Nephron (organoid): Measurements from ENCODE around the gene ADPRS.

Experiments used
- H3K27ac Mint-ChIP-seq, 3 experiments: 2 replicates each; pipeline ENCODE4 v1.8.0; 2020; ENCODE audit warnings: mixed read lengths in 3 of 3, mild to moderate bottlenecking in 2 of 3, moderate library complexity in 1 of 3
- H3K27me3 Mint-ChIP-seq: 2 replicates; pipeline ENCODE4 v1.8.0; 2021; ENCODE audit warnings: low read depth, mild to moderate bottlenecking, moderate library complexity, mixed read lengths
- H3K36me3 Mint-ChIP-seq: 2 replicates; pipeline ENCODE4 v1.8.0; 2020; ENCODE audit warnings: low read depth, mixed read lengths
- H3K4me1 Mint-ChIP-seq: 2 replicates; pipeline ENCODE4 v1.8.0; 2020; ENCODE audit warnings: mixed read lengths
- H3K4me3 Mint-ChIP-seq, 3 experiments: 2 replicates each; pipeline ENCODE4 v1.8.0; 2020; ENCODE audit warnings: mild to moderate bottlenecking in 3 of 3, mixed read lengths in 3 of 3, moderate library complexity in 2 of 3
- H3K9me3 Mint-ChIP-seq: 2 replicates; pipeline ENCODE4 v1.8.0; 2020; ENCODE audit warnings: mixed read lengths
- TF ChIP-seq, protein P1 (sequence below), 3 experiments: fragments of 200-600 bp; sonication (generic); IDR thresholded peaks; one replicate each; pipeline ENCODE4 v1.5.0; 2021; ENCODE audit warnings: antibody characterized with exemption in 3 of 3; ENCODE audit not compliant: unreplicated experiment in 3 of 3

Gene ADPRS

DNA sequence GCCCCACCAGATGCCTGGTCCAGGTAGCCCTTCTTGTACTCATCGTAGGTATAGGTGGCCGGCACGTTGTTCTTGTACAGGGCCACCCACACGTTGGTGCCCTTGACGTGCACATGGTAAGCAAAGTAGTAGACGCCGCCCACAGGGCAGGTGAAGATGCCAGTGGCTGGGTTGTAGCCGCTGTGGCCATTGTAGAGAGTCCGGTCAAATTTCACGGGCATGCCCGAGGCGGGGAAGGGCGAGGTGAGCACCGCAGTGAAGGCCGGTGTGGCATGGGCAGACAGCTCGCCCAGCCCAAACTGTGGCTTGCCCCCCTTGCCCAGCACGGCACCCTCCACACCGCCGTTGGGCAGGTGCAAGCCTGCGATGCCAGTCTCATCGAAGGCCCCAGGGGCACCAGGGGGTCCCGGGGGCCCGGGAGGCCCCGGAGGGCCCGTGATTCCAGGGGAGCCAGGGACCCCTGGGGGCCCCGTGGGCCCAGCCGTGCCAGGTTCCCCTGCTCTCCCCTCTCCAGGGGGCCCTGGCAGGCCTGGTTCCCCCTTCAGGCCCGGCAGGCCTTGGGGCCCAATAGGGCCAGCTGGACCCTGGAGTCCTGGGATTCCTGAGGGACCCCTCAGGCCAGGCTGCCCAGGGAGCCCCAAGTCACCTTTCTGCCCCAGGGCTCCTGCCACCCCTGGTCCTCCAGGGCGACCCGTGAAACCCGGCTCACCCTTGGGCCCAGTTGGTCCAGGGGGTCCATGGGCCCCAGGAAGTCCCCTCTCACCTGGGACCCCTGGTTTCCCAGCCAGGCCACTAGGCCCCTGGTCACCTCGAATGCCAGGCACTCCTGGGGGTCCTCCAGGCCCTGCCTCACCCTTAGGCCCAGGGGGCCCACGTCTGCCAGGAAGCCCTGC, 9.2 kb downstream of the ADPRS start:
- no peak overlapping the region for H3K4me3 Mint-ChIP-seq
- peak overlapping the region in 1 of 3 experiments; percentile 48 for H3K27ac Mint-ChIP-seq
- H3K36me3 Mint-ChIP-seq: peaks cover 11% of the 10 kb centered on the region

DNA sequence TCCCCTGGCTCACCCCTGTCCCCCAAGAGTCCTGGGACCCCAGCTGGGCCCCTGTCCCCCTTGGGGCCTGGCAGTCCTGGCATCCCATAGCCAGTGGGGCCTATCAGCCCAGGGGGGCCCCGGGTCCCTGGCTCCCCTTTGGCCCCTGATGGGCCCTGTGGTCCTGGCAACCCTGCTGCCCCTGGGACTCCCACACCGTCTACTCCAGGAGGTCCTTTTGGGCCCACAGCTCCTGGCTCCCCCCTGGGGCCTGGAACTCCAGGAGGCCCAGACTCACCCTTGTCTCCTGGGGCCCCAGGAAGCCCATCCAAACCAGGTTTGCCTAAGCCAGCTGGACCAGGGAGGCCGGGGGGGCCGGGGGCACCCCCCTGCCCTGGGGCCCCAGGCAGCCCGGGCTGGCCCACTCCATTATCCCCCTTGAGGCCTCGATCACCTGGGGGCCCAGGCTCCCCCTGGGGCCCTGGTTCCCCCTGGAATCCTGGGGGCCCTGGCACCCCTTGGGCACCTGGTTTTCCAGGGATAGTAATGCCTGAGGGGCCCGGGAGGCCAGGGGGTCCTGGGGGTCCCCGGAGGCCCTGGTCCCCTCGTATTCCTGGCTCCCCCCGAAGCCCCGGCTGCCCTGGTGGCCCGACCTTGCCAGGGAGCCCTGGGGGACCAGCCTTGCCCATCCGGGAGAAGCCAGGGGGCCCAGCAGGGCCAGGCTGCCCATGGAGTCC, 10.1 kb downstream of the ADPRS start:
- Mint-ChIP-seq H3K9me3 (no peaks in the 10 kb centered on the region), H3K27ac (no peak overlapping the region), H3K4me1 (peaks cover 5% of the 10 kb centered on the region), H3K27me3 (no peaks in the 10 kb centered on the region), H3K36me3 (peaks cover 5% of the 10 kb centered on the region), H3K4me3 (no peak overlapping the region)
- TF ChIP-seq, protein P1, sequence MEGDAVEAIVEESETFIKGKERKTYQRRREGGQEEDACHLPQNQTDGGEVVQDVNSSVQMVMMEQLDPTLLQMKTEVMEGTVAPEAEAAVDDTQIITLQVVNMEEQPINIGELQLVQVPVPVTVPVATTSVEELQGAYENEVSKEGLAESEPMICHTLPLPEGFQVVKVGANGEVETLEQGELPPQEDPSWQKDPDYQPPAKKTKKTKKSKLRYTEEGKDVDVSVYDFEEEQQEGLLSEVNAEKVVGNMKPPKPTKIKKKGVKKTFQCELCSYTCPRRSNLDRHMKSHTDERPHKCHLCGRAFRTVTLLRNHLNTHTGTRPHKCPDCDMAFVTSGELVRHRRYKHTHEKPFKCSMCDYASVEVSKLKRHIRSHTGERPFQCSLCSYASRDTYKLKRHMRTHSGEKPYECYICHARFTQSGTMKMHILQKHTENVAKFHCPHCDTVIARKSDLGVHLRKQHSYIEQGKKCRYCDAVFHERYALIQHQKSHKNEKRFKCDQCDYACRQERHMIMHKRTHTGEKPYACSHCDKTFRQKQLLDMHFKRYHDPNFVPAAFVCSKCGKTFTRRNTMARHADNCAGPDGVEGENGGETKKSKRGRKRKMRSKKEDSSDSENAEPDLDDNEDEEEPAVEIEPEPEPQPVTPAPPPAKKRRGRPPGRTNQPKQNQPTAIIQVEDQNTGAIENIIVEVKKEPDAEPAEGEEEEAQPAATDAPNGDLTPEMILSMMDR (IDR thresholded peaks at IDR 0.05; ENCODE audit: unreplicated experiment in 3 of 3): no peak

More for the DNA sequence above, 9.2 kb downstream of the ADPRS start:
- no peaks in the 10 kb centered on the region for H3K9me3 Mint-ChIP-seq
- peaks cover 5% of the 10 kb centered on the region for H3K4me1 Mint-ChIP-seq
- H3K27me3 Mint-ChIP-seq: no peaks in the 10 kb centered on the region
- TF ChIP-seq, protein P1 (IDR thresholded peaks at IDR 0.05; ENCODE audit: unreplicated experiment in 3 of 3): no peak

DNA sequence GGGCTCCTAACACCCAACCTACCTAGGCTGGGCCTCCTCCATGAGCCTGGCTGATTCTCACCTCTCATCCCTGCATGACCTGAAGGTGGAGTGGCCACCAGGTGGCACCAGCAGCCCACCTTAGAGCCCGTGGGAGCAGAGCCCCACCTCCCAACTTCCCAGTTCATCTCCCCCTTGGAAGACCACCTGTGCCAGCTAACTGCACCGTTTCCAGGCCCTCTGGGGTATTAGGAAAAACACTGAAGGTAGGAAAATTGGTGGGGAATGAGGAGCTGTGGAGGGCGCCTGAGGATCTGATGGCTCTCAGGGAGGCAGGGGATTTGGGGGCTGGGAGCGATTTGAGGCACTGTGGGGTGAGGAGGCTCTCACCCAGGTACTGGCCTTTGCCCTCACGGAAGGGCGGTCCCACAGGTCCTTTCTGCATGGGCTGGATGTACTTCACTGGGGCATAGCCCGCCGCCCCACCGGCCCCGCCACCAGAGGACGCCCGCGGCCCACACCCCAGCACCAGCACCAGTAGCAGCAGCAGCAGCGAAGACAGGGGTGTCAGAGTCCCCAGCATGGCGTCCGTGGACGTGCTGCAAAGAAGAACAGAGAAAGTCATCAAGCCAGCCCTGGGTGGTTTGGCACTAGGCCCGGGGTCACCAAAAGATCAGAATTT, 11.1 kb downstream of the ADPRS start:
- H3K4me1 Mint-ChIP-seq: peaks cover 5% of the 10 kb centered on the region
- H3K9me3 Mint-ChIP-seq: no peaks in the 10 kb centered on the region
- TF ChIP-seq, protein P1 (IDR thresholded peaks at IDR 0.05; ENCODE audit: unreplicated experiment in 3 of 3): peak; percentile 77 to 91 (median 91)
- no peaks in the 10 kb centered on the region for H3K27me3 Mint-ChIP-seq
- no peaks in the 10 kb centered on the region for H3K36me3 Mint-ChIP-seq
- no peak overlapping the region for H3K4me3 Mint-ChIP-seq
- H3K27ac Mint-ChIP-seq: peak overlapping the region in 2 of 3 experiments; percentile 33 to 44

DNA sequence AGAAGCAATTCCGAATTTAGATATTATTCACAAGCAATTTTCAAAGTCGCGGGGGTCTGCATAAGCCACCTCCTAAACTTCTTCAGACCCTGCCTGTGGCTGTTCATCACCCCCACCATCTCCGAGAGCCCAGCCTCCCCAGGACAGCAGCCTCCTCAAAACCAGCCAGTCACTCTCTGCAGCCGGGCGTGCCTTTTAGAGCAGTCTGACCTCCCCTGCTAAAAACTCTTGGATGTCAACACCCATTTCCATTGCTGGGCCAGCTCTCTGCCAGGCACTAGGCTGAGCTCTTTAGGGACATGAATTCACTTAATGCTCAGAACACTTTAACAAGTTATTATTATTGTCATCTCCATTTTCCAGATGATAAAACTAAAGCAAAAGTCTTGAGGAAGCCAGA, 11.7 kb downstream of the ADPRS start:
- H3K4me1 Mint-ChIP-seq: peaks cover 5% of the 10 kb centered on the region
- TF ChIP-seq, protein P1 (IDR thresholded peaks at IDR 0.05; ENCODE audit: unreplicated experiment in 3 of 3): no peak
- H3K27me3 Mint-ChIP-seq: no peaks in the 10 kb centered on the region
- peak overlapping the region in 1 of 3 experiments; percentile 33 for H3K27ac Mint-ChIP-seq
- no peak overlapping the region for H3K4me3 Mint-ChIP-seq
- H3K9me3 Mint-ChIP-seq: no peaks in the 10 kb centered on the region
- no peaks in the 10 kb centered on the region for H3K36me3 Mint-ChIP-seq

DNA sequence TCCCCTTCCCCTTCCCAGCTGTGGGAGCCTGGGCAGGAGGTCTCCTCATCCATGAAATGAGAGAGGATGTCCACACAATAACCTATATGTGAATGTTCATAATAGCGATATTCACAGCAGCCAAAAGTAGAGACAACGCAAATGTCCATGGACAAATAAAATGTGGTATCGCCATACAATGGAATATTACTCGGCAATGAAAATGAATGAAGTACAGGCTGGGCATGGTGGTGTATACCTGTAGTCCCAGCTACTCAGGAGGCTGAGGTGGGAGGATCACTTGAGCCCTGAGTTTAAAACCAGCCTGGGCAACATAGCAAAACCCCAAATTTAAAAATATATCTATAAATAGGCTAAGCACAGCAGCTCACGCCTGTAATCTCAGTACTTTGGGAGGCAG, 12.9 kb downstream of the ADPRS start:
- TF ChIP-seq, protein P1 (IDR thresholded peaks at IDR 0.05; ENCODE audit: unreplicated experiment in 3 of 3): no peak
- Mint-ChIP-seq H3K27ac (peak overlapping the region in 1 of 3 experiments; percentile 29), H3K9me3 (no peaks in the 10 kb centered on the region), H3K36me3 (no peaks in the 10 kb centered on the region), H3K4me1 (peaks cover 1% of the 10 kb centered on the region), H3K4me3 (no peak overlapping the region), H3K27me3 (no peaks in the 10 kb centered on the region)
